Suprapubic skin (tissue), 4 donors: ENCODE data around the gene BCAM. TPM values are rescaled to one million over a fixed set of nuclear protein-coding genes. Genes with fewer than 3 reads are reported as not detected.

Source experiments
- DNase-seq, 2 donors: peaks; one replicate each; pipeline ENCODE4 v3.0.0-alpha.2; 2019; ENCODE audit warnings: low spot score in 2 of 2
- H3K27ac ChIP-seq: fragments of 200-600 bp; sonication (generic); one replicate; pipeline ENCODE4 v1.5.1; 2019
- H3K27me3 ChIP-seq: fragments of 200-600 bp; sonication (generic); one replicate; pipeline ENCODE4 v1.5.1; 2019
- H3K36me3 ChIP-seq: fragments of 200-600 bp; sonication (generic); one replicate; pipeline ENCODE4 v1.5.1; 2019
- H3K4me1 ChIP-seq: fragments of 200-600 bp; sonication (generic); one replicate; pipeline ENCODE4 v1.5.1; 2019
- H3K4me3 ChIP-seq: fragments of 200-600 bp; sonication (generic); one replicate; pipeline ENCODE4 v1.5.1; 2019; ENCODE audit warnings: mild to moderate bottlenecking
- H3K9me3 ChIP-seq: fragments of 200-600 bp; sonication (generic); one replicate; pipeline ENCODE4 v1.5.1; 2019
- EP300 ChIP-seq: sonication (generic); formaldehyde crosslinking; IDR thresholded peaks from one replicate; pipeline ENCODE4 v1.6.1; 2017; ENCODE audit warnings: antibody characterized with exemption
- POLR2A ChIP-seq, 2 donors: fragments of 450-650 bp; IDR thresholded peaks; one replicate each; pipeline ENCODE4 v1.6.1; 2017; ENCODE audit warnings: antibody characterized with exemption in 2 of 2, mild to moderate bottlenecking in 2 of 2, moderate library complexity in 2 of 2
- POLR2AphosphoS5 ChIP-seq, 3 donors: sonication (generic); formaldehyde crosslinking; IDR thresholded peaks; one replicate each; pipeline ENCODE4 v1.6.1; 2017; ENCODE audit warnings: antibody characterized with exemption in 3 of 3
- WGBS: methylation state at CpG from one replicate; pipeline ENCODE4 v1.1.5; 2018; 5-methylcytosine and 5-hydroxymethylcytosine counted together
- total RNA-seq, 4 donors: library from RNA; depleted of rRNA; stranded (reverse); fragments of >200 nt; gene quantifications; one replicate each; pipeline ENCODE4 v1.1.0, GENCODE V29; 2016
- TF ChIP-seq, protein P1 (sequence below), 2 donors: fragments of 200-600 bp in 1 of 2; fragments of 450-650 bp in 1 of 2; sonication (generic) in 1 of 2; IDR thresholded peaks; one replicate each; pipeline ENCODE4 v1.5.1; 2016 to 2019; ENCODE audit warnings: antibody characterized with exemption in 2 of 2, mild to moderate bottlenecking in 1 of 2, moderate library complexity in 1 of 2

Gene BCAM
- total RNA-seq, 4 donors from 2014 or later: 27.4 to 67.5 (median 50.8) TPM

DNA sequence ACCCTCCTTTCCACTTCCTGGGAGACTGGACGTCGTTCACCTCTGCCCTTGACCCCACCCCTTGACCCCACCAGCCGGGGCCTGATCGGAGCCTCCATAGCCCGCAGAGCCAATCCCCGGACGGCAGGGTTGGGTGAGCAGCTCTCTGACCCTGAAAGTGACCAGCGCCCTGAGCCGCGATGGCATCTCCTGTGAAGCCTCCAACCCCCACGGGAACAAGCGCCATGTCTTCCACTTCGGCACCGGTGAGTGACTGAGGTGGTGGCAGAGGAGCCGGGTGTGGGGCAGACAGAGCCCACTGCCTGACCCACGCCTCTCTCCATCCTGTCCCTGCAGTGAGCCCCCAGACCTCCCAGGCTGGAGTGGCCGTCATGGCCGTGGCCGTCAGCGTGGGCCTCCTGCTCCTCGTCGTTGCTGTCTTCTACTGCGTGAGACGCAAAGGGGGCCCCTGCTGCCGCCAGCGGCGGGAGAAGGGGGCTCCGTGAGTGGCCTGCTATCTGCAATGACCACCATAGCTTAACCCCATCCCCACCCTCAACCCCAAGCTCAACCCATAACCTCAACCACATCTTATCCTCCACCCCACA, 10.4 kb downstream of the BCAM start:
- H3K9me3 ChIP-seq: no peaks in the 10 kb centered on the region
- no peak overlapping the region for H3K27ac ChIP-seq
- DNase-seq: no peak
- H3K4me3 ChIP-seq: no peak overlapping the region
- H3K4me1 ChIP-seq: peaks cover 4% of the 10 kb centered on the region
- TF ChIP-seq POLR2AphosphoS5 (IDR thresholded peaks at IDR 0.05): no peak
- no peak for TF ChIP-seq POLR2A (IDR thresholded peaks at IDR 0.05)
- TF ChIP-seq, protein P1, sequence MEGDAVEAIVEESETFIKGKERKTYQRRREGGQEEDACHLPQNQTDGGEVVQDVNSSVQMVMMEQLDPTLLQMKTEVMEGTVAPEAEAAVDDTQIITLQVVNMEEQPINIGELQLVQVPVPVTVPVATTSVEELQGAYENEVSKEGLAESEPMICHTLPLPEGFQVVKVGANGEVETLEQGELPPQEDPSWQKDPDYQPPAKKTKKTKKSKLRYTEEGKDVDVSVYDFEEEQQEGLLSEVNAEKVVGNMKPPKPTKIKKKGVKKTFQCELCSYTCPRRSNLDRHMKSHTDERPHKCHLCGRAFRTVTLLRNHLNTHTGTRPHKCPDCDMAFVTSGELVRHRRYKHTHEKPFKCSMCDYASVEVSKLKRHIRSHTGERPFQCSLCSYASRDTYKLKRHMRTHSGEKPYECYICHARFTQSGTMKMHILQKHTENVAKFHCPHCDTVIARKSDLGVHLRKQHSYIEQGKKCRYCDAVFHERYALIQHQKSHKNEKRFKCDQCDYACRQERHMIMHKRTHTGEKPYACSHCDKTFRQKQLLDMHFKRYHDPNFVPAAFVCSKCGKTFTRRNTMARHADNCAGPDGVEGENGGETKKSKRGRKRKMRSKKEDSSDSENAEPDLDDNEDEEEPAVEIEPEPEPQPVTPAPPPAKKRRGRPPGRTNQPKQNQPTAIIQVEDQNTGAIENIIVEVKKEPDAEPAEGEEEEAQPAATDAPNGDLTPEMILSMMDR (IDR thresholded peaks at IDR 0.05): no peak
- TF ChIP-seq EP300: no peak
- peaks cover 17% of the 10 kb centered on the region for H3K36me3 ChIP-seq
- WGBS: 94% methylated on average over 28 of the region's 28 CpGs
- H3K27me3 ChIP-seq: no peaks in the 10 kb centered on the region

DNA sequence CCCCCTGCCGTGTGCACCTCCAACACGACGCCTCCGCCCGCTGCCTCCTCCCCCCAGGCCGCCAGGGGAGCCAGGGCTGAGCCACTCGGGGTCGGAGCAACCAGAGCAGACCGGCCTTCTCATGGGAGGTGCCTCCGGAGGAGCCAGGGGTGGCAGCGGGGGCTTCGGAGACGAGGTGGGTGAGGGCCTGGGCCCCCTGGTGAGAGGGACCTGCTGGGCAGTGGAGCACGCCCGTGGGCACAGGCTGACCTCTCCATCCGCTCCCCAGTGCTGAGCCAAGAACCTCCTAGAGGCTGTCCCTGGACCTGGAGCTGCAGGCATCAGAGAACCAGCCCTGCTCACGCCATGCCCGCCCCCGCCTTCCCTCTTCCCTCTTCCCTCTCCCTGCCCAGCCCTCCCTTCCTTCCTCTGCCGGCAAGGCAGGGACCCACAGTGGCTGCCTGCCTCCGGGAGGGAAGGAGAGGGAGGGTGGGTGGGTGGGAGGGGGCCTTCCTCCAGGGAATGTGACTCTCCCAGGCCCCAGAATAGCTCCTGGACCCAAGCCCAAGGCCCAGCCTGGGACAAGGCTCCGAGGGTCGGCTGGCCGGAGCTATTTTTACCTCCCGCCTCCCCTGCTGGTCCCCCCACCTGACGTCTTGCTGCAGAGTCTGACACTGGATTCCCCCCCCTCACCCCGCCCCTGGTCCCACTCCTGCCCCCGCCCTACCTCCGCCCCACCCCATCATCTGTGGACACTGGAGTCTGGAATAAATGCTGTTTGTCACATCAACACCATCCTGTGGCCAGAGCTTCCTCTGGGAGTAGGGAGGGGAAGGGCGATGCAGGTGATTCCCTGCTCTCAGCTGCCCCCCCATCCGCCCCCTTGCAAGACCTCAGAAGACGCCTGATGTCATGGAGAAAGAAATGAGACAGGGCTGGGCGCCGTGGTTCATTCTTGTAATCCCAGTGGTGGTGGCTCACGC, 12.0 kb downstream of the BCAM start:
- no peak for TF ChIP-seq EP300
- TF ChIP-seq, protein P1 (IDR thresholded peaks at IDR 0.05): no peak
- Histone ChIP-seq H3K4me1 (peaks cover 4% of the 10 kb centered on the region), H3K27ac (no peak overlapping the region), H3K9me3 (no peaks in the 10 kb centered on the region), H3K4me3 (no peak overlapping the region), H3K27me3 (no peaks in the 10 kb centered on the region), H3K36me3 (peaks cover 11% of the 10 kb centered on the region)
- no peak for DNase-seq
- WGBS: 66% methylated on average over 29 of the region's 35 CpGs

DNA sequence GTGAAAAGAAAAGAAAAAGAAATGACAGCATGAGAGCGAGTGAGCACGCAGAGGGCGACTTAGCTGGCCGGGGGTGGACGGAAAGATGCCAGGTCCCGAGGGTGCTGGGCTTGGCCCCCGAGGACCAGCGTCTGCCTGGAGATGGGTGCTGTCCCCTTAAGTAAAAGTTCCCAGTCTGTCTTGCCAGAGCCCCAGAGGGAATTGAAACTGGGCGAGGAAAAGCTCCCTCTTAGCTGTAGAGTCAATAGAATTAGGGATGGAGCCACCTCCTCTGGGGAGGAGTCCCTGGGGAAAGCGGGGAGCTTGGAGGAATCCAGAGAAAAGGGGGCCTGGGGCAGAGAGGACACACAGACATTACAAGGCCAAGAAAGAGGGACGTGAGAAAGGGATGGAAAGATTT, 13.3 kb downstream of the BCAM start:
- no peak for DNase-seq
- H3K27me3 ChIP-seq: no peaks in the 10 kb centered on the region
- WGBS: 36% methylated on average over 11 of the region's 11 CpGs
- peaks cover 11% of the 10 kb centered on the region for H3K36me3 ChIP-seq
- H3K4me1 ChIP-seq: peaks cover 4% of the 10 kb centered on the region
- H3K4me3 ChIP-seq: no peak overlapping the region
- H3K27ac ChIP-seq: no peak overlapping the region
- TF ChIP-seq POLR2A (IDR thresholded peaks at IDR 0.05) (no peak), POLR2AphosphoS5 (IDR thresholded peaks at IDR 0.05) (no peak), EP300 (no peak)
- TF ChIP-seq, protein P1 (IDR thresholded peaks at IDR 0.05): no peak
- H3K9me3 ChIP-seq: no peaks in the 10 kb centered on the region

DNA sequence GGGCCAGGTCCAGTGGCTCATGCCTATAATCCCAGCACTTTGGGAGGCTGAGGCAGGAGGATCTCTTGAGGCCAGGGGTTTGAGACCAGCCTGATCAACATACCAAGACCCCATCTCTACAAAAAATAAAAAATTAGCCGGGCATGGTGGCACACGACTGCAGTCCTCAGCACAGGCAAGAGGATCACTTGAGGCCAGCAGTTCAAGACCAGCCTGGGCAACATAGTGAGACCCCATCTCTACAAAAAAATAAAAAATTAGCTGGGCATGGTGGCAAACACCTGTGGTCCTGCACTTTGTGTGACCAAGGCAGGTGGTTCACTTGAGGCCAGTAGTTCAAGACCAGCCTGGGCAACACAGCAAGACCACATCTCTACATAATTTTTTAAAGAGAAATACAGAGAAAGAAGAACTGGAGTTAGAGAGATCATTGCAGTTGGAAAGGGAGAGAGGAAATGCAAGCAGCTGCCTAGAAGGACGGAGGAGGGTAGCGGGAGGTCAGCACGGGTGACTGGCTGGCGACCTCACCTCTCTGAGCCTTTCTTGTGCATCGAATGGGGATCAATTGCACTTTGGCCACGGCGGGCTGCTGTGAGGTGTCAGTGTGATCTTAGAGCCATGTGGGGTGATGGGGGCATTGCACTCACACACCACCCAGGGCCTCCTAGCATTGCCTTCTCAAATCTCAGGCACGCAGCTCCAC, 13.9 kb downstream of the BCAM start:
- WGBS: 71% methylated on average over 10 of the region's 10 CpGs
- Histone ChIP-seq H3K27ac (no peak overlapping the region), H3K9me3 (no peaks in the 10 kb centered on the region), H3K27me3 (no peaks in the 10 kb centered on the region), H3K4me1 (peaks cover 4% of the 10 kb centered on the region), H3K36me3 (peaks cover 11% of the 10 kb centered on the region), H3K4me3 (no peak overlapping the region)
- TF ChIP-seq POLR2A (IDR thresholded peaks at IDR 0.05) (no peak), EP300 (no peak), POLR2AphosphoS5 (IDR thresholded peaks at IDR 0.05) (no peak)
- TF ChIP-seq, protein P1 (IDR thresholded peaks at IDR 0.05): no peak
- no peak for DNase-seq

DNA sequence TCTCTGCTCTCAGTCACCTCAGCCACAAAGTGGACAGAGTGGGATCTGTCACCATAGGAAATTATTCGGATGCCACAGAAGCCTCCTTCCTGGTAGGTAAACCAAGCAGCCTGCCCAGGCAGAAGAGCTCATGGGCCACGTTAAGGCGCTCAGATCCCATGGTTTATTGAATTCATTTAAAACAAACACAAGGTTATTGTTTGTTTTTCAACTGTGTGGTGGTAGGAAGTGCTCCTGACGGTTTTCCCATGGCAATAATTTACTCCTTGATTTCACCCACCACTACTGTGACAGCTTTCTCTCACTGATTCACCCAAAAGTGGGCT, 14.4 kb downstream of the BCAM start:
- peaks cover 4% of the 10 kb centered on the region for H3K4me1 ChIP-seq
- DNase-seq: no peak
- no peaks in the 10 kb centered on the region for H3K9me3 ChIP-seq
- no peaks in the 10 kb centered on the region for H3K27me3 ChIP-seq
- no peak overlapping the region for H3K4me3 ChIP-seq
- peaks cover 11% of the 10 kb centered on the region for H3K36me3 ChIP-seq
- 55% methylated on average over 4 of the region's 4 CpGs for WGBS
- no peak overlapping the region for H3K27ac ChIP-seq
- TF ChIP-seq, protein P1 (IDR thresholded peaks at IDR 0.05): no peak
- no peak for TF ChIP-seq EP300
- TF ChIP-seq POLR2A (IDR thresholded peaks at IDR 0.05): no peak
- no peak for TF ChIP-seq POLR2AphosphoS5 (IDR thresholded peaks at IDR 0.05)
